ENCODE results near the gene FGF1.

FGF1 gene

GRCh38 chr5:142641711-142642110 is 44.2 kb downstream of the FGF1 start:
- DNase-seq, result no peak

GRCh38 chr5:142640316-142641005 is 45.4 kb downstream of the FGF1 start:
- no peak for DNase-seq

GRCh38 chr5:142639455-142639854 is 46.4 kb downstream of the FGF1 start:
- no peak for DNase-seq

- no peak for DNase-seq
Measured at GRCh38 chr5:142637871-142638270, 48.0 kb downstream of the FGF1 start.

DNA sequence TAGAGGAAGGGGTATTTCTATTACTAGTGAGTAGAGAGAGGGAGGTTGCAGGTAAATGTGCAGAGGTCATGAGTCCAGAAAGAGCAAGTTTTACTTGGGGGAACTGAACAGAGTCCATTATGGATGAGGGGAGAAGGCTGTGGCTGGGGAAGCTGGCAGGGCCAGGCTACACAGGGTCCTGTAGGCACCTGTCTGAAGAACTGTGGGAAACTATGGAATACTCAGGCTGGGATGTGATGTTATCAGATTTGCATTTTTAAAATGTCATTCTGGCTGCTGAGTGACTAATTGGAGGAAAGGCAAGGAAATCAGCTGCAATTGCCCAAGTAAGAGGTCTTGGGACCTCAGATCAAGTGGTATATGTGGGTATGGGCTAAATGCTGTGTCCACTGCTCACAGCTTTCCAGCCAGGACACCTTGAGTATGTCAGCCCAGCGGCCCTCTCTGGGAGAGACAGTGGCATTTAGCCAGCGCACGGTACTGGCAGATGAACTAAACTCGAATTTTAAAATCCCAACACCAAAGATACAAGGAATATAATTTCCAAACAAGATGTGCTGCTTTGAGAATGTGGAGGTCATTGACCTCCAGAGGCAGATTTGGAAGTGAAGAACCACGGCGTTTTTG is 49.1 kb downstream of the FGF1 start:
- no peak for DNase-seq

- no peak for DNase-seq
Measured at GRCh38 chr5:142636093-142636492, 49.8 kb downstream of the FGF1 start.

- DNase-seq, result no peak
Measured at GRCh38 chr5:142634216-142635011, 51.5 kb downstream of the FGF1 start.

- DNase-seq, result no peak
Measured at GRCh38 chr5:142630927-142631539, 54.9 kb downstream of the FGF1 start.

DNA sequence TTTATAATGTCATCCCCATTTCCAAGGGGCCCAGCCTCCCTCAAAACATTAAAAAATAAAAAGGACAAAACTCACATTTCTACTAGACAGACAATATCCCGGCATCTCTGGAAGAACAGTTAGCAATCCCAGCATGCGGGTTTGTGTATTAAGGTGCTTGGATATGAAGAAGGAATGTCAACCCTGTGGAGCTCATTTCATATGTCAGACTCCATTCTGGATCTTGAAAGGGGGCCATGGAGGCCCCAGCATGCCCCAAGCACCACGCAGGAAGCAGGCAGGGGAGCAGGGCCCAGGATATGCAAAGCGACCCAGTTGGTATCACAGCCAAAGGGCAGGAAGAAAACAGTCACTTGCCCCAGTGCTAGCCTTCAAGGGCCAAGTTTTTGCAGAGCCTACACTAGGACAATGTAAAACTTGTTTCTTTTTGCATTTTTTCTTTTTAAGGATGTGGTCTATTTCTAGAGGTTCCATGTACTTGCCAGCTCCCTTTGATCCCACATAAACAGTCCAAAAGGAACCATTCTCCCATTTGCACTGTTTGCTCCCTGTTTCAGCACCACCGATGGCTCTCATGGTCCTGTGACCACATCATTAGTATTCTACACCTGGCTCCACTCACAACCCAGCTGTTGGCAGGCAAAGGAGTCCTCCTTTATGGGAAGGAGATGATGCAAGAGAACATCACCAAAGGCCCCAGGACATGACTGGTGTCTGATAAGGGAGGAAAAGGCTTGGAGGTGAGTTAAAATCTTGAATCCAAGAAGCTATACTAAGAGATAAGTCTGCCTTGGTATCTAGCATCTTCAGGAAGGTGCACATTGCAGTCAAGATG is 58.3 kb downstream of the FGF1 start:
- DNase-seq, result no peak

- DNase-seq, result no peak
Measured at GRCh38 chr5:142626786-142627185, 59.1 kb downstream of the FGF1 start.

DNA sequence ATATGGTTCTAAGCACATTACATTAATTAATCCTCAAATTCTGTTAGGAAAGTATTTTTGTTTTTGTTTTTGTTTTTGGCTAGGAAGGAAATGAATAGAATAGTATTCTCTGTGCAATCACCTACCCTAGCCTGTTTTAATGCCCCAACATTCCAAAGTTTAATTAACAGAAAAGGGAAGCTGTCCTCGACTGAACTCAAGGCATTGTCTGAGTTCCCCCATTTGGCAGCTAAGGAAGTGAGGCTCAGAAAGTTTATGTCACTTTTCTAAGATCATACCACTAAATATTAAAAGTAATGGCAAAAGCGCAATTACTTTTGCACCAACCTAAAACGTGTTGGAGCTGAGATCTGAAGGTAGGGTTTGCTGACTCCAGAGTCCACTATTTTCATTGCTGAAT is 59.8 kb downstream of the FGF1 start:
- DNase-seq, result no peak

DNA sequence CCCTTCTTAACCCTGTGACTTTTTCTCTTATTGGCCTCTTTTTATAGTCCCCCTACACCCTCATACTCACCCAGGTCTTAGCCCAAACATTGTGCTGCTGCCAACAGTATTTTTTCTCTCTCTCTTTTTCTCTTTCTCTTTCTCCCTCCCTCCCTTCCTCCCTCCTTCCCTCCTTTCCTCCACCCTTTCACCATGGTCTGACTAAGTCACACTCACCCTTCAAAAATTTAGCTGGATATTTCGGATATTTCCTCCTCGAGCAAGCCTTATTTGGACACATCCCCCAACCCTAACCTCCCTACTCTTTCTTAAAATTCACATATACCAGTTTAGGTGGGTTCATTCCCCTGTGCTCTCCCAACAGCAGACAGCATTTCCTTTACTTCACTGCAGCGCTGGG is 64.7 kb downstream of the FGF1 start:
- DNase-seq, result no peak

GRCh38 chr5:142619815-142620214 is 66.1 kb downstream of the FGF1 start:
- no peak for DNase-seq

- peak; percentile 63 for DNase-seq
Measured at GRCh38 chr5:142618130-142618523, 67.8 kb downstream of the FGF1 start.

GRCh38 chr5:142617416-142618129 is 68.3 kb downstream of the FGF1 start:
- DNase-seq, result peak; percentile 38

- no peak for DNase-seq
Measured at GRCh38 chr5:142615948-142616347, 69.9 kb downstream of the FGF1 start.

DNA sequence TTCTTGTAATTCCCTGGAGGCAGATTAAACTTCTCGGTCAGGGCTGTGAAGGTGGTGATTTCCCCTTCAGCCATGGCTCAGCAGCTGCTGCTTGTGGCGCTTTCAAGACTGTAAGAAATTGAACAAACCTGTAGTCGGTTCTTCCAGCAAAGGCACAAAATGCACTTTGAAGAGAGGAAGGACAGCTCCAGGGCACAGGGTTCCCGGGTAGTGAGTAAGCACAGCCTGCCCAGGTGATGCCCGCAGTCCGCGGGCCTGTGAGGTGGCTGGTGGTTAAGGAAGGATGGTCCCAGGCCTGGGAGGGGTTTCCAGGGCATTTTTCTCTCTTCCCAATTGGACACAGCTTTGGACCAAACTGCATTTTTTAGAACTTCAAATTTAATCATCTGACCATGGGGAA is 71.8 kb downstream of the FGF1 start:
- no peak for DNase-seq

GRCh38 chr5:142613271-142613671 is 72.6 kb downstream of the FGF1 start:
- no peak for DNase-seq

- no peak for DNase-seq
Measured at GRCh38 chr5:142612494-142613270, 73.2 kb downstream of the FGF1 start.

DNA sequence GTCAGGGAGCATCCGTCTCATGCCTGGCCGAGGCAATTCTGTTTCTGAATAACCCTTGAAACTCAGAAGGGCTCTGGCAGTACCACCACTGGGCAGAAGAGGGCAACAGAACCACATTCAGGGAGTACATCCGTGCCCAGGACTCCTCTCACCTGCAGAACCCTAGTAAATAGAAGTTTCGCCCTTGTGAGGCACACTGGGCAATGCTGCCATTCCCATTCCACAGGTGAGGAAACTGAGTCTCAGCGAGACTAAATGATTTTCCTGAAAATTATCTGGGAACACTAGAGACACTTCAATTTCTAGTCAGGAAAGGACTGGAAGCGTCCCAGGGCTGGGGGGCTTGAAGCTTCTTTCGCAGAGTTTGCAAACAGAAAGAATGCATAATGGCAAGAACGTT is 74.7 kb downstream of the FGF1 start:
- DNase-seq, result peak; percentile 82

All from stimulated activated CD4-positive, alpha-beta T cell treated with anti-CD3 and anti-CD28 coated beads, Interleukin-15, amount 100 ng/mL, for 24 hours (primary cell).